ENCODE results near the gene NEK7. TPM values are rescaled to one million over a fixed set of nuclear protein-coding genes. Genes with fewer than 3 reads are reported as not detected.

NEK7 gene
- total RNA-seq, 2 experiments from 2014 or later = 61.5 to 63.2 TPM

Other genes starting within 250 kb of the NEK7 start
- gene LHX9, start 239.6 kb upstream of the NEK7 start, total RNA-seq = not detected

Measured in activated CD8-positive, alpha-beta T cell treated with anti-CD3 and anti-CD28 coated beads, Interleukin-2, amount 10 ng/mL, durations not matched to agents 7 days and 5 days (primary cell).